H1 (cell line): ENCODE results near the gene NCAPD3. TPM values are rescaled to one million over a fixed set of nuclear protein-coding genes. Genes with fewer than 3 reads are reported as not detected.

Experiments
- CBX5 ChIP-seq: fragments of 300-800, 300-1000 bp; sonication (generic); IDR thresholded peaks from 2 replicates; pipeline ENCODE4 v1.7.1; 2016; ENCODE audit warnings: antibody characterized with exemption, low read length, low read depth
- CHD2 ChIP-seq: IDR thresholded peaks from 2 replicates; pipeline ENCODE4 v1.6.1; 2012; ENCODE audit warnings: low read length, improper control_type of control experiment
- EP300 ChIP-seq, 2 experiments: IDR thresholded peaks; 1 replicate in 1 of 2; 2 replicates in 1 of 2; pipeline ENCODE4 v1.6.1; 2011 to 2012; ENCODE audit warnings: low read depth in 2 of 2, low read length in 2 of 2, mild to moderate bottlenecking in 2 of 2, borderline replicate concordance in 1 of 2, inconsistent platforms in 1 of 2, moderate library complexity in 1 of 2
- HDAC2 ChIP-seq, 2 experiments: fragments of 300-600 bp in 1 of 2; sonication (generic) in 1 of 2; IDR thresholded peaks; 2 replicates each; pipeline ENCODE4 v1.6.1; 2011 to 2012; ENCODE audit warnings: low read depth in 2 of 2, low read length in 2 of 2, mild to moderate bottlenecking in 2 of 2, moderate library complexity in 2 of 2, borderline replicate concordance in 1 of 2, inconsistent platforms in 1 of 2
- POLR2AphosphoS5 ChIP-seq: IDR thresholded peaks from 2 replicates; pipeline ENCODE4 v1.6.1; 2011; ENCODE audit warnings: low read depth, low read length
- SP4 ChIP-seq: IDR thresholded peaks from 2 replicates; pipeline ENCODE4 v1.6.1; 2012; ENCODE audit warnings: low read length, inconsistent platforms
- TBP ChIP-seq: IDR thresholded peaks from 2 replicates; pipeline ENCODE4 v1.6.1; 2011; ENCODE audit warnings: low read depth, low read length, improper control_type of control experiment
- polyA plus RNA-seq, 7 experiments: library from polyadenylated mRNA; depleted of rRNA in 3 of 7; stranded (reverse) in 5 of 7; unstranded in 2 of 7; fragments of >200 nt in 5 of 7; fragments of 200-250 nt in 2 of 7; gene quantifications; 1 replicate in 5 of 7; 2 replicates in 1 of 7; 4 replicates in 1 of 7; pipeline versions ENCODE4 v1.2.1 to v1.2.3, GENCODE V29; 2011 to 2013; ENCODE audit warnings: missing spikeins in 2 of 7, mixed read lengths in 2 of 7
- total RNA-seq: library from RNA; stranded (reverse); fragmentation: NEBNext Ultra II Directional; extraction: Animal tissue kit (Norgen Biotek cat#: 25700); gene quantifications from 2 replicates; pipeline ENCODE4 v1.2.1, GENCODE V29; 2021

Gene NCAPD3
- total and polyA plus RNA-seq, 2 of the 8 experiments (the other 6 are each of a cell fraction or from before 2014, with no cell fraction given): 26.5 to 55.2 TPM

DNA sequence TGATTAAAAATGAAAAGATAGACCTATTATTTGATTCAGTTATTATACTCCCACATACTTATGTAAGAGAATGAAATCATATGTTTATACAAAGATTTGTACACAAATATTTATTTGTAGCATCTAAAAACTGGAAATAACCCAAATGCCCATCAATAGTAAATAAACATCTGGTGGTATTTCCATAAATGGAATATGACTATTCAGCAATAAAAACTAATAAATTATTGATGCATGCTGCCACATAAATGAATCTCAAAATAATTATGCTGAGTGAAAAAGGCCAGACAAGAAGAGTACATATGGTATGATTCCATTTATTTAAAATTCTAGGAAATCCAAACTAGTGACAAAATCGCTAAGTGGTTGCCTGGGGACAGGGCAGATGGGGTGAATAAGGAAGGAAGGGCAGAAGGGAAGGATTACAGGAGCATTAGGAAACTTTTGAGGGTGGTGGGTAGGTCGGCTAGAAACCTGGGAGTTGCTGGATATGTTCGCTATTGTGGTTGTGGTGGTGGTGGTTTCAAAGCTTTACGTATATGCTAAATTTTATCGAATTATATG, 113.4 kb downstream of the NCAPD3 start (continued):
- no peak for TF ChIP-seq EP300 (IDR thresholded peaks at IDR 0.05; ENCODE audit: borderline replicate concordance in 1 of 2, low read depth in 2 of 2, low read length in 2 of 2)
- no peak for TF ChIP-seq HDAC2 (IDR thresholded peaks at IDR 0.05; ENCODE audit: borderline replicate concordance in 1 of 2, low read depth in 2 of 2, low read length in 2 of 2)
- TF ChIP-seq CHD2: no peak
- TF ChIP-seq POLR2AphosphoS5: no peak
- no peak for TF ChIP-seq CBX5
- no peak for TF ChIP-seq SP4
- TF ChIP-seq TBP: no peak
- TF ChIP-seq, all 59 proteins: peak for 0

Other genes with a start within 250 kb of the NCAPD3 start
- gene JAM3, start 154.9 kb downstream of the NCAPD3 start, total RNA-seq: 40.3 and 42.8 TPM in 2 replicates
- gene JAM3, start 154.9 kb downstream of the NCAPD3 start, polyA plus RNA-seq (2011; rRNA removed): 17.8 and 19.6 TPM in 2 replicates
- 26.8 and 27.0 TPM in 2 replicates for gene VPS26B, start 704 bp upstream of the NCAPD3 start, total RNA-seq
- gene VPS26B, start 704 bp upstream of the NCAPD3 start, polyA plus RNA-seq (2011; rRNA removed): 18.3 and 19.6 TPM in 2 replicates
- 95.1 and 95.4 TPM in 2 replicates for gene THYN1, start 29.4 kb upstream of the NCAPD3 start, total RNA-seq
- 41.3 and 77.3 TPM in 2 replicates for gene THYN1, start 29.4 kb upstream of the NCAPD3 start, polyA plus RNA-seq (2011; rRNA removed)
- gene ACAD8, start 29.6 kb upstream of the NCAPD3 start, total RNA-seq: 48.2 and 52.7 TPM in 2 replicates
- 40.9 and 45.8 TPM in 2 replicates for gene ACAD8, start 29.6 kb upstream of the NCAPD3 start, polyA plus RNA-seq (2011; rRNA removed)
- gene GLB1L3, start 52.4 kb upstream of the NCAPD3 start, total RNA-seq: 32.6 and 33.2 TPM in 2 replicates
- 14.9 and 19.7 TPM in 2 replicates for gene GLB1L3, start 52.4 kb upstream of the NCAPD3 start, polyA plus RNA-seq (2011; rRNA removed)
- 7.9 and 8.0 TPM in 2 replicates for gene GLB1L2, start 108.0 kb upstream of the NCAPD3 start, total RNA-seq
- 4.4 and 5.7 TPM in 2 replicates for gene GLB1L2, start 108.0 kb upstream of the NCAPD3 start, polyA plus RNA-seq (2011; rRNA removed)
- 32.4 and 35.0 TPM in 2 replicates for gene B3GAT1, start 188.3 kb upstream of the NCAPD3 start, total RNA-seq
- 19.7 and 27.0 TPM in 2 replicates for gene B3GAT1, start 188.3 kb upstream of the NCAPD3 start, polyA plus RNA-seq (2011; rRNA removed)